Lung (tissue), 12 donors: ENCODE data around the gene CATSPERE. TPM values are rescaled to one million over a fixed set of nuclear protein-coding genes. Genes with fewer than 3 reads are reported as not detected.
"Not testable (repeated sequence)": the region's sequence is repeated elsewhere in the genome, so short reads cannot be mapped to it uniquely, and the experiment has no call there.

Experiments
- ATAC-seq: fragments of 200-7000 bp; cut with Tn5 transposase; one replicate; pipeline ENCODE4 v1.9.1; 2020; ENCODE audit warnings: moderate number of reproducible peaks; ENCODE audit not compliant: insufficient read depth, low FRiP score
- DNase-seq, 3 donors: peaks; one replicate each; pipeline ENCODE4 v3.0.0-alpha.2; 2013 to 2017
- H3K27ac ChIP-seq, 2 donors: one replicate each; pipeline ENCODE4 v1.5.1; 2013; ENCODE audit warnings: mild to moderate bottlenecking in 2 of 2, moderate library complexity in 2 of 2, control low read depth in 1 of 2, inconsistent platforms in 1 of 2, low read depth in 1 of 2, low read length in 1 of 2
- H3K27me3 ChIP-seq, 3 donors: one replicate each; pipeline ENCODE4 v1.5.1; 2013; ENCODE audit warnings: low read length in 2 of 3; ENCODE audit not compliant: control insufficient read depth in 3 of 3, insufficient read depth in 3 of 3
- H3K36me3 ChIP-seq, 4 donors: one replicate each; pipeline ENCODE4 v1.5.1; 2013; ENCODE audit warnings: low read length in 4 of 4, mild to moderate bottlenecking in 1 of 4, moderate library complexity in 1 of 4; ENCODE audit not compliant: control insufficient read depth in 4 of 4, insufficient read depth in 4 of 4
- H3K4me1 ChIP-seq, 5 donors: one replicate each; pipeline ENCODE4 v1.5.1; 2013; ENCODE audit warnings: low read length in 5 of 5, mild to moderate bottlenecking in 2 of 5, moderate library complexity in 1 of 5; ENCODE audit not compliant: control insufficient read depth in 5 of 5, insufficient read depth in 5 of 5
- H3K4me3 ChIP-seq: one replicate; pipeline ENCODE4 v1.5.1; 2013; ENCODE audit warnings: mild to moderate bottlenecking, control low read depth, moderate library complexity
- H3K9ac ChIP-seq, 2 donors: one replicate each; pipeline ENCODE4 v1.5.1; 2013; ENCODE audit warnings: low read length in 2 of 2, control low read depth in 1 of 2; ENCODE audit not compliant: insufficient read depth in 1 of 2
- H3K9me3 ChIP-seq, 4 donors: one replicate each; pipeline ENCODE4 v1.5.1; 2013; ENCODE audit warnings: low read length in 3 of 4, mild to moderate bottlenecking in 1 of 4, moderate library complexity in 1 of 4; ENCODE audit not compliant: control insufficient read depth in 4 of 4, insufficient read depth in 3 of 4
- CTCF ChIP-seq: IDR thresholded peaks from 2 replicates; pipeline ENCODE4 v1.5.1; 2012; ENCODE audit warnings: mild to moderate bottlenecking; ENCODE audit errors: control extremely low read depth, extremely low read depth
- WGBS, 2 donors: extraction: QIAGEN DNeasy Blood & Tissue Kit; methylation state at CpG; one replicate each; pipeline ENCODE4 v1.1.7; 2013; 5-methylcytosine and 5-hydroxymethylcytosine counted together
- polyA plus RNA-seq, 2 donors: library from polyadenylated mRNA; stranded (reverse); fragments of 200-250 nt; gene quantifications; one replicate each; pipeline ENCODE4 v1.2.1, GENCODE V29; 2013
- total RNA-seq, 2 donors: library from RNA; depleted of rRNA in 1 of 2; stranded (reverse); fragments of >200 nt in 1 of 2; gene quantifications; one replicate each; pipeline ENCODE4 v1.2.1, GENCODE V29; 2014 to 2021
- donor health status: control.
- donor health status: control.
- donor health status: Bipolar disorder and iron deficiency.
- donor health status: healthy.
- donor health status: DM: yes; HTN: yes; CAD: no.

The CATSPERE gene
- total and polyA plus RNA-seq, 4 donors, result 0.30 to 2.7 (median 1.4) TPM

- no peaks in the 10 kb centered on the region for H3K36me3 ChIP-seq
- no peak overlapping the region for H3K9ac ChIP-seq
- 86% methylated on average over 1 of the region's 1 CpG for WGBS, 2 donors
- TF ChIP-seq CTCF, result no peak
- ATAC-seq, result no peak
- DNase-seq, result no peak
- no peak overlapping the region for H3K4me3 ChIP-seq
- H3K9me3 ChIP-seq, result peaks cover 0 to 7% (median 2%) of the 10 kb centered on the region in 4 donors
- no peaks in the 10 kb centered on the region for H3K27me3 ChIP-seq
- H3K4me1 ChIP-seq, result no peaks in the 10 kb centered on the region
- no peak overlapping the region for H3K27ac ChIP-seq
These were observed 98.5 kb downstream of the CATSPERE start for GRCh38 chr1:244559561-244559960.

GRCh38 chr1:244562877-244563276 is 101.8 kb downstream of the CATSPERE start:
- not testable (repeated sequence) for DNase-seq, H3K4me3 ChIP-seq, H3K9ac ChIP-seq, H3K9me3 ChIP-seq, H3K27me3 ChIP-seq, H3K36me3 ChIP-seq, H3K27ac ChIP-seq, H3K4me1 ChIP-seq, ATAC-seq
- WGBS, 2 donors, result 94 to 100% methylated on average over 1 of the region's 1 CpG

DNA sequence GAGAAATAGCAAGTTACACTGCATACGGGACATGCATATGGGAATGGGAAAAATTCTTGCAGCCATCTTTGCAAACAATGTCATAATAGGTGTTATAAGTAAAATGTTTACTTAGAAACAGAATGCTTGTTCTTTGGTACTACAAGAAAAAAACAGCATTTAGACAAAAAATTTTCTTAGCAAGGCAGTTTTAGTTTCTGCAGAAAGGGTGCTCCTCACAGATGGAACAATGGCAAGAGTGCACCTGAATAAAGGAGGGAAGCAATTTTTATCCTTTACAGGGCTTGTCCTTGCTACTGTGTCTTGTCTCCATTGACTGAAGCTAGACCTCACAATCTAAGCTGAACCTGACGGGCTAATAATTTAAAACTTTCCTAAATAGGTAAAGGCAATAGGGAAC is 112.7 kb downstream of the CATSPERE start:
- DNase-seq, result no peak
- ATAC-seq, result no peak
- H3K4me1 ChIP-seq, result no peaks in the 10 kb centered on the region
- H3K9me3 ChIP-seq, result peaks cover 4 to 20% (median 11%) of the 10 kb centered on the region in 4 donors
- H3K36me3 ChIP-seq, result no peaks in the 10 kb centered on the region
- H3K4me3 ChIP-seq, result no peak overlapping the region
- H3K9ac ChIP-seq, result no peak overlapping the region
- 92 to 96% methylated on average over 2 of the region's 2 CpGs for WGBS, 2 donors
- H3K27me3 ChIP-seq, result no peaks in the 10 kb centered on the region
- TF ChIP-seq CTCF, result no peak
- no peak overlapping the region for H3K27ac ChIP-seq

DNA sequence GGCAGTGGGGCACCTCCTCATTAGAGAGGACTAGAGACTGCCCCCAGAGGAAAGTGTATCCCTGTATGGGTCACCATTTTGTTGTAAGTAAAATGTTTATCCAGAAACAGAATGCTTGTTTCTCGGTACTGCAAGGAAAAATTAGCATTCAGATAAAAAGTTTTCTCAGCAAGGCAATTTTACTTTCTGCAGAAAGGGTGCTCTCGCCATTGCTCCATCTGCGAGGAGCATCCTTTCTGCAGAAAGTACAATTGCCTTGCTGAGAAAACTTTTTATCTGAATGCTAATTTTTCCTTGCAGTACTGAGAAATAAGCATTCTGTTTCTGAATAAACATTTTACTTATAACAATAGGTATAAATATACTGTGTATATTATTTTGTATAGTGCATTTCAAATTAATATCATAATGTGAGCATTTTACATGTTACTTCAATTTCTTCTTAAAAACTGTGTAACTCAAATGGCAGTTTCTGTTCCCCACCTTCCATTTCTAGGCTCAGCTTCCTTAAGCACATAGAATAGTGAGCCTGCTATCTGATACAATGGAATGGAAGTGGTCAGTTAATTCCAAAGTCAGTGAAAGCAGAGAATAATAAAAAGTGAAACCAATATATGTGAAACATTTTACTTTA is 115.3 kb downstream of the CATSPERE start:
- TF ChIP-seq CTCF, result no peak
- no peaks in the 10 kb centered on the region for H3K27me3 ChIP-seq
- no peaks in the 10 kb centered on the region for H3K36me3 ChIP-seq
- WGBS, 2 donors, result 95 to 97% methylated on average over 3 of the region's 3 CpGs
- H3K27ac ChIP-seq, result no peak overlapping the region
- H3K4me3 ChIP-seq, result no peak overlapping the region
- ATAC-seq, result no peak
- no peak overlapping the region for H3K9ac ChIP-seq
- no peaks in the 10 kb centered on the region for H3K4me1 ChIP-seq
- peaks cover 4 to 20% (median 11%) of the 10 kb centered on the region in 4 donors for H3K9me3 ChIP-seq
- DNase-seq, result no peak

GRCh38 chr1:244578205-244578604 is 117.1 kb downstream of the CATSPERE start:
- not testable (repeated sequence) for H3K4me1 ChIP-seq, H3K27ac ChIP-seq, DNase-seq, ATAC-seq, H3K9ac ChIP-seq, H3K27me3 ChIP-seq, H3K36me3 ChIP-seq, H3K4me3 ChIP-seq
- peaks cover 2 to 20% (median 11%) of the 10 kb centered on the region in 4 donors for H3K9me3 ChIP-seq
- WGBS, 2 donors, result 93 to 97% methylated on average over 7 of the region's 7 CpGs
